GM18873 (cell line): ENCODE results near the gene NPY4R2.
"Not testable (repeated sequence)": the region's sequence is repeated elsewhere in the genome, so short reads cannot be mapped to it uniquely, and the experiment has no call there.

Experiments
- ATAC-seq: cut with Tn5 transposase; IDR thresholded peaks from one replicate; pipeline ENCODE4 v1.9.1; 2021; ENCODE audit warnings: mild to moderate bottlenecking, moderate library complexity, moderate number of reproducible peaks; ENCODE audit not compliant: unreplicated experiment, low FRiP score

NPY4R2 gene

GRCh38 chr10:47918475-47918874, at the start of gene NPY4R2:
Gene NPY4R2 (plus strand): TSS chr10:47918662. CDS start chr10:47921988, 3,326 bp downstream.
- ATAC-seq, result not testable (repeated sequence)

GRCh38 chr10:47870887-47871286, 47.6 kb upstream of the NPY4R2 start:
- ATAC-seq, result not testable (repeated sequence)

- ATAC-seq, result not testable (repeated sequence)
These were observed 46.8 kb upstream of the NPY4R2 start for GRCh38 chr10:47871485-47872180.

- not testable (repeated sequence) for ATAC-seq
These were observed 46.2 kb upstream of the NPY4R2 start for GRCh38 chr10:47872236-47872635.

- ATAC-seq, result not testable (repeated sequence)
These were observed 34.2 kb upstream of the NPY4R2 start for GRCh38 chr10:47884239-47884638.

GRCh38 chr10:47884934-47885333, 33.5 kb upstream of the NPY4R2 start:
- not testable (repeated sequence) for ATAC-seq

GRCh38 chr10:47886356-47886755, 32.1 kb upstream of the NPY4R2 start:
- not testable (repeated sequence) for ATAC-seq

- not testable (repeated sequence) for ATAC-seq
These were observed 31.6 kb upstream of the NPY4R2 start for GRCh38 chr10:47886827-47887226.

- ATAC-seq, result not testable (repeated sequence)
These were observed 27.7 kb upstream of the NPY4R2 start for GRCh38 chr10:47890737-47891136.

GRCh38 chr10:47892494-47893261, 25.8 kb upstream of the NPY4R2 start:
- not testable (repeated sequence) for ATAC-seq

GRCh38 chr10:47894571-47894970, 23.9 kb upstream of the NPY4R2 start:
- not testable (repeated sequence) for ATAC-seq

- not testable (repeated sequence) for ATAC-seq
These were observed 20.6 kb upstream of the NPY4R2 start for GRCh38 chr10:47897813-47898212.

- not testable (repeated sequence) for ATAC-seq
These were observed 9.1 kb upstream of the NPY4R2 start for GRCh38 chr10:47909333-47909732.

- ATAC-seq, result not testable (repeated sequence)
These were observed 8.0 kb upstream of the NPY4R2 start for GRCh38 chr10:47910486-47910885.

- not testable (repeated sequence) for ATAC-seq
These were observed 4.4 kb upstream of the NPY4R2 start for GRCh38 chr10:47914052-47914451.

- ATAC-seq, result not testable (repeated sequence)
These were observed 2.5 kb upstream of the NPY4R2 start for GRCh38 chr10:47915849-47916548.

- ATAC-seq, result not testable (repeated sequence)
These were observed 2.1 kb downstream of the NPY4R2 start for GRCh38 chr10:47920610-47921009.

GRCh38 chr10:47922503-47922902, 4.0 kb downstream of the NPY4R2 start:
- ATAC-seq, result not testable (repeated sequence)

- ATAC-seq, result not testable (repeated sequence)
These were observed 6.2 kb downstream of the NPY4R2 start for GRCh38 chr10:47924628-47925027.

GRCh38 chr10:47927147-47927916, 8.9 kb downstream of the NPY4R2 start:
- not testable (repeated sequence) for ATAC-seq
